NCI-H524 treated with DMSO at 0.1 percent for 48 hours (cell line): Measurements from ENCODE around the gene F7.
"Not testable (repeated sequence)": the region's sequence is repeated elsewhere in the genome, so short reads cannot be mapped to it uniquely, and the experiment has no call there.

Experiments used
- DNase-seq: peaks from one replicate; lab custom pipeline; 2025; lab: John Stamatoyannopoulos, UW

The F7 gene

GRCh38 chr13:113153810-113154748 is 48.5 kb downstream of the F7 start:
- DNase-seq = no peak

- DNase-seq = no peak
Observed at GRCh38 chr13:113155201-113155600, 49.6 kb downstream of the F7 start.

GRCh38 chr13:113155982-113156655 is 50.5 kb downstream of the F7 start:
- DNase-seq = no peak

GRCh38 chr13:113157206-113157928 is 51.8 kb downstream of the F7 start:
- DNase-seq = no peak

- no peak for DNase-seq
Observed at GRCh38 chr13:113157929-113158747, 52.5 kb downstream of the F7 start, which contains the start of gene PROZ. TSS of gene PROZ (plus strand) at chr13:113158648. CDS start at chr13:113158661, 13 bp downstream.

GRCh38 chr13:113158946-113159345 is 53.4 kb downstream of the F7 start:
- no peak for DNase-seq

GRCh38 chr13:113159701-113160100 is 54.1 kb downstream of the F7 start:
- DNase-seq = no peak

- no peak for DNase-seq
Observed at GRCh38 chr13:113160983-113161382, 55.4 kb downstream of the F7 start.

GRCh38 chr13:113161433-113161832 is 55.8 kb downstream of the F7 start:
- no peak for DNase-seq

- not testable (repeated sequence) for DNase-seq
Observed at GRCh38 chr13:113161975-113162374, 56.4 kb downstream of the F7 start.

GRCh38 chr13:113162783-113163685 is 57.4 kb downstream of the F7 start:
- DNase-seq = no peak

GRCh38 chr13:113164492-113164891 is 58.9 kb downstream of the F7 start:
- no peak for DNase-seq

GRCh38 chr13:113166266-113166665 is 60.7 kb downstream of the F7 start:
- DNase-seq = no peak

- DNase-seq = no peak
Observed at GRCh38 chr13:113166681-113167080, 61.1 kb downstream of the F7 start.

- DNase-seq = no peak
Observed at GRCh38 chr13:113167155-113167554, 61.6 kb downstream of the F7 start.

GRCh38 chr13:113167575-113167974 is 62.0 kb downstream of the F7 start:
- no peak for DNase-seq

- no peak for DNase-seq
Observed at GRCh38 chr13:113168211-113168610, 62.6 kb downstream of the F7 start.

GRCh38 chr13:113169277-113170272 is 64.0 kb downstream of the F7 start:
- no peak for DNase-seq
